Calu3 (cell line): ENCODE data around the gene LMO3. TPM values are rescaled to one million over a fixed set of nuclear protein-coding genes. Genes with fewer than 3 reads are reported as not detected.

Source experiments
- BruUV-seq: library from RNA; stranded (reverse); fragments of 400-500 nt; replicated peaks from 2 replicates; lab custom pipeline; 2021; lab: Mats Ljungman, UMichigan
- CTCF ChIA-PET: fragments of 300-600 bp; sonication (Branson Sonifier 250); formaldehyde crosslinking; loops from one replicate; lab custom pipeline; 2022; ENCODE audit warnings: antibody characterized with exemption; lab: Charles Lee
- DNase-seq: peaks from one replicate; pipeline ENCODE4 v3.0.0; 2022
- H3K27ac Mint-ChIP-seq: one replicate; pipeline ENCODE4 v1.8.0; 2022; ENCODE audit warnings: mixed read lengths; ENCODE audit not compliant: unreplicated experiment
- H3K27me3 Mint-ChIP-seq: one replicate; pipeline ENCODE4 v1.8.0; 2022; ENCODE audit warnings: mixed read lengths; ENCODE audit not compliant: unreplicated experiment
- H3K36me3 Mint-ChIP-seq: one replicate; pipeline ENCODE4 v1.8.0; 2022; ENCODE audit warnings: mild to moderate bottlenecking, moderate library complexity, mixed read lengths; ENCODE audit not compliant: insufficient read depth, unreplicated experiment
- H3K4me1 Mint-ChIP-seq: one replicate; pipeline ENCODE4 v1.8.0; 2022; ENCODE audit warnings: mild to moderate bottlenecking, low read depth, mixed read lengths; ENCODE audit not compliant: unreplicated experiment
- H3K4me3 Mint-ChIP-seq: one replicate; pipeline ENCODE4 v1.8.0; 2022; ENCODE audit warnings: mild to moderate bottlenecking, low read depth, moderate library complexity, mixed read lengths; ENCODE audit not compliant: unreplicated experiment
- H3K9me3 Mint-ChIP-seq: one replicate; pipeline ENCODE4 v1.8.0; 2022; ENCODE audit warnings: low read depth, mixed read lengths; ENCODE audit not compliant: unreplicated experiment
- intact Hi-C: fragments of 100-400 bp; cut with micrococcal nuclease; formaldehyde crosslinking; loops from one replicate; pipeline ENCODE4 v1.10.0; 2022; ENCODE audit not compliant: unreplicated experiment
- total RNA-seq: library from RNA; stranded (reverse); gene quantifications from 2 replicates; pipeline ENCODE4 v1.2.3, GENCODE V29; 2022
- TF ChIP-seq, protein P1 (sequence below): fragments of 200-600 bp; IDR thresholded peaks from one replicate; pipeline ENCODE4 v1.8.0; 2022; ENCODE audit warnings: antibody characterized with exemption; ENCODE audit not compliant: unreplicated experiment

The LMO3 gene
- total RNA-seq, 1 experiment from 2014 or later: not detected

DNA sequence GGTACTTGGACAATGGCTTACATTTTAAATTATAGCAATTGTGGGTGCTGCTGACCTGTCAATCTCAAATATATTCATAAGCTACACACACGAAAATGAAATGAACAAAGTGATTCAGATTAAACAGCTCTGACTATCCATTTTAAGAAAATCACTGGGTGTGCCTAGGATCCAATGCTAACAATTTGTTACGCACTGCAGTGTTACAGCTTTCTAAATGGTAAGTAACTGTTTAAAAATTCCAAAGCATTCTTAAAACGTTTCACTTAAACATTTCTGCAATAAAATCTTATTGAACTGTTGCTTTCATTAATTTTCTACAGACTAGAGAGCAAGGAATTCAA is 18.9 kb downstream of the LMO3 start:
- TF ChIP-seq, protein P1, sequence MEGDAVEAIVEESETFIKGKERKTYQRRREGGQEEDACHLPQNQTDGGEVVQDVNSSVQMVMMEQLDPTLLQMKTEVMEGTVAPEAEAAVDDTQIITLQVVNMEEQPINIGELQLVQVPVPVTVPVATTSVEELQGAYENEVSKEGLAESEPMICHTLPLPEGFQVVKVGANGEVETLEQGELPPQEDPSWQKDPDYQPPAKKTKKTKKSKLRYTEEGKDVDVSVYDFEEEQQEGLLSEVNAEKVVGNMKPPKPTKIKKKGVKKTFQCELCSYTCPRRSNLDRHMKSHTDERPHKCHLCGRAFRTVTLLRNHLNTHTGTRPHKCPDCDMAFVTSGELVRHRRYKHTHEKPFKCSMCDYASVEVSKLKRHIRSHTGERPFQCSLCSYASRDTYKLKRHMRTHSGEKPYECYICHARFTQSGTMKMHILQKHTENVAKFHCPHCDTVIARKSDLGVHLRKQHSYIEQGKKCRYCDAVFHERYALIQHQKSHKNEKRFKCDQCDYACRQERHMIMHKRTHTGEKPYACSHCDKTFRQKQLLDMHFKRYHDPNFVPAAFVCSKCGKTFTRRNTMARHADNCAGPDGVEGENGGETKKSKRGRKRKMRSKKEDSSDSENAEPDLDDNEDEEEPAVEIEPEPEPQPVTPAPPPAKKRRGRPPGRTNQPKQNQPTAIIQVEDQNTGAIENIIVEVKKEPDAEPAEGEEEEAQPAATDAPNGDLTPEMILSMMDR: no peak
- no TSS peak for BruUV-seq
- no peak overlapping the region for H3K27ac Mint-ChIP-seq
- CTCF ChIA-PET: no interaction called here
- no peak overlapping the region for H3K4me3 Mint-ChIP-seq
- no peaks in the 10 kb centered on the region for H3K9me3 Mint-ChIP-seq
- H3K4me1 Mint-ChIP-seq: no peaks in the 10 kb centered on the region
- H3K27me3 Mint-ChIP-seq: no peaks in the 10 kb centered on the region
- intact Hi-C loops: no loop called here
- no peaks in the 10 kb centered on the region for H3K36me3 Mint-ChIP-seq
- no peak for DNase-seq

DNA sequence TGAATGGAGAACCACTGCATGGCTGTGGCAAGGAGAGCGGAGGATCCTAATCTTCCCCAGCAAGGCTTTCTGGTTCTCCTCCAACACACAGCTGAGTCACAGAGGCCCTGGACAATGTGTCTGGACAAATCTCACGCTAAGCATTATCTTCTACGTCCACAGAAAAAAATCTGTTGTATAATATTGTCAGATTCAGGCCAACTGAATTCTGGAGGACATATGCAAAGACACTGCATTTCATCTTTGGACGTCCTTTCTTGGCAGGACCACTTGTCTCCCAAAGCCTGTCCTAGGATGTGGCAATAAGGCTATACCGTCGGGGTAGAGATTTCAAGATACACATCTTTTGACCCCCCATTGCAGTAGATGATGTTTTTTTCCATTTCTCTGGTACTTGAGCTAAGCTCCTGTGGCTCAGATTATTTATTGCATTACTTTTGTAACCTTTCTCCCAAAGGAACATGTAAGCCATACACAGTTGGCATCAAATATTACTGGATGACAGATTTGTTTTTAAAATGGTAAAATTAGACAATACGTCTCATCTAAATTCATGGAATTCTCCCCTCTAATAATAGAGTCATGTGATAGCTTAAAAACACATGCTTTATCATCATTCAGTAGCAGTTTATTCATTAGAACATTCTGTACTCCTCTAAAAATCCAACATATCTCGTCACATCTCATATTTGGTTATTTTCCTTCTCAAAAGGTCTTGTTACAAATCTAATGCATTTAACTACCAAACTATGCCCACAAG is 19.4 kb downstream of the LMO3 start:
- no peaks in the 10 kb centered on the region for H3K27me3 Mint-ChIP-seq
- TF ChIP-seq, protein P1: no peak
- BruUV-seq: no TSS peak
- no peaks in the 10 kb centered on the region for H3K36me3 Mint-ChIP-seq
- no peak overlapping the region for H3K27ac Mint-ChIP-seq
- DNase-seq: no peak
- no peak overlapping the region for H3K4me3 Mint-ChIP-seq
- H3K9me3 Mint-ChIP-seq: no peaks in the 10 kb centered on the region
- CTCF ChIA-PET: no interaction called here
- intact Hi-C loops: no loop called here
- H3K4me1 Mint-ChIP-seq: no peaks in the 10 kb centered on the region

DNA sequence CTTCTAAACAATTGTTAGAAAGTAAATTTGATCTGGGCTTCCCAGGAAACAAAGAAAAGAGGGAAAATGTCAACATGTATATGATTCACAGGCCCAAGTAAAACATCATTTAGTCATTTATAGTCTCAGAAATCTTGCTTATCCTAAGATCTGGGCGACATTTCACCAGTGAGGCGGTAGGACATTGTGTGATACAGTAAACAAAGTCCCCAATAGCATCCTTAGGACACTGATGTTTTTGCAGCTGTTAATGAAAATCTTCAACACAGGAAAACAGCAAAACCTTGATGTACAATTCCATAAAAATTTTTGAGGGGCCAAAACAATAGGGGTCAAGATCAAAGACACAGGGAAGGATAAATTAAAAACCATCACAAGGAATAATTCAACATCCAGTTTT is 20.2 kb downstream of the LMO3 start:
- CTCF ChIA-PET: no interaction called here
- BruUV-seq: no TSS peak

DNA sequence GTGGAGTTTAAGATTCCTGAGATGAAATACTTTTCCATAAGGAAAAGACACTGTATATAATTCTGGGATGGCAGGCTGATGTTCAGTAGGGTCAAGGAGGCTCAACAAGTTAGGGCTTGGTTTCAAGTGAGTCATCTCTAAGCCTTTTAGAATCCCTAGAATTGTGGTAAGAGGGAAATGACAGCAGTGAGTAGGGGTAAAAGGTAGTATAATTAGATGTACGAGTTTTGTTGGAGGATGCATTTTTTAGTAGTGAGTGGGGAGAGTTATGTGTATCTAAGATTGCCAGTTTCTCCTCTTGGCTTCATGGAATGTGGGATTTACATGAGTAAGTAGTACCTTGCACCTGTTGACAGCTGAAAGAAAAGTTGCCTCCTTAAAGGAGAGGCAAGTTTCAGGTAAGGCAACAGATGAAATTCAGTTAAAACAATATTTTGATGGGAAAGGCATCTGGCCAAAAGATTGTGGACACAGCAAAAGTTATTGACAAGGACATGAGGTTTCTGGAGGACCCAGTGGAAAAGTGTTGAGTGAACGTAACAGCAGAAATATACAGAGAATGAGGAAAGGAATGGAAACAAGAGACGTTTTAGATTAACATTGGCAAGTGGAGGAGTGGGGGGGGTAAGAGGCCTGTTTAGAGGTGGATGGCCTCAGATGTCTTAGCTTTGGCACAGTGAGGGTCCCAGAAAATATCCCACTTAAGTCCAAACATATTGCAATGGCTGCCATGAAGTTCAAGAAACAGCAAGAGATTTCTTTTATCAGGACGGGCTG is 21.8 kb downstream of the LMO3 start:
- Mint-ChIP-seq H3K4me1 (no peaks in the 10 kb centered on the region), H3K27ac (no peak overlapping the region), H3K4me3 (no peak overlapping the region), H3K36me3 (no peaks in the 10 kb centered on the region), H3K9me3 (no peaks in the 10 kb centered on the region), H3K27me3 (no peaks in the 10 kb centered on the region)
- CTCF ChIA-PET: no interaction called here
- no TSS peak for BruUV-seq
- no peak for DNase-seq
- intact Hi-C loops: no loop called here
- TF ChIP-seq, protein P1: no peak

More for the DNA sequence above, 20.2 kb downstream of the LMO3 start:
- TF ChIP-seq, protein P1: no peak
- Mint-ChIP-seq H3K4me3 (no peak overlapping the region), H3K27me3 (no peaks in the 10 kb centered on the region), H3K9me3 (no peaks in the 10 kb centered on the region), H3K27ac (no peak overlapping the region), H3K36me3 (no peaks in the 10 kb centered on the region), H3K4me1 (no peaks in the 10 kb centered on the region)
- no peak for DNase-seq
- intact Hi-C loops: no loop called here
